B cell (primary cell): Measurements from ENCODE around the gene CCDC124.

ENCODE experiments used
- CTCF ChIP-seq: fragments of 200-600 bp; IDR thresholded peaks from one replicate; pipeline ENCODE4 v1.8.0; 2022; ENCODE audit warnings: antibody characterized with exemption, mild to moderate bottlenecking
- EZH2 ChIP-seq: IDR thresholded peaks from 2 replicates; pipeline ENCODE4 v1.6.1; 2012; ENCODE audit warnings: borderline replicate concordance, low read depth, mild to moderate bottlenecking, moderate library complexity, low read length; ENCODE audit not compliant: insufficient read depth, poor library complexity, severe bottlenecking

- TF ChIP-seq CTCF (no peak), EZH2 (no peak)
These were observed 16.4 kb downstream of the CCDC124 start for GRCh38 chr19:17948931-17949930.
